ENCODE measurements around the gene BBLN.

Gene BBLN

GRCh38 chr9:128191406-128192046 is 31.5 kb downstream of the BBLN start, which contains the start of gene CIZ1:
Gene CIZ1, minus strand, starts transcription at chr9:128191572. Its CDS starts 715 bp downstream, at chr9:128190857.
- DNase-seq (ENCODE audit: low read depth) = peak; percentile 64

DNA sequence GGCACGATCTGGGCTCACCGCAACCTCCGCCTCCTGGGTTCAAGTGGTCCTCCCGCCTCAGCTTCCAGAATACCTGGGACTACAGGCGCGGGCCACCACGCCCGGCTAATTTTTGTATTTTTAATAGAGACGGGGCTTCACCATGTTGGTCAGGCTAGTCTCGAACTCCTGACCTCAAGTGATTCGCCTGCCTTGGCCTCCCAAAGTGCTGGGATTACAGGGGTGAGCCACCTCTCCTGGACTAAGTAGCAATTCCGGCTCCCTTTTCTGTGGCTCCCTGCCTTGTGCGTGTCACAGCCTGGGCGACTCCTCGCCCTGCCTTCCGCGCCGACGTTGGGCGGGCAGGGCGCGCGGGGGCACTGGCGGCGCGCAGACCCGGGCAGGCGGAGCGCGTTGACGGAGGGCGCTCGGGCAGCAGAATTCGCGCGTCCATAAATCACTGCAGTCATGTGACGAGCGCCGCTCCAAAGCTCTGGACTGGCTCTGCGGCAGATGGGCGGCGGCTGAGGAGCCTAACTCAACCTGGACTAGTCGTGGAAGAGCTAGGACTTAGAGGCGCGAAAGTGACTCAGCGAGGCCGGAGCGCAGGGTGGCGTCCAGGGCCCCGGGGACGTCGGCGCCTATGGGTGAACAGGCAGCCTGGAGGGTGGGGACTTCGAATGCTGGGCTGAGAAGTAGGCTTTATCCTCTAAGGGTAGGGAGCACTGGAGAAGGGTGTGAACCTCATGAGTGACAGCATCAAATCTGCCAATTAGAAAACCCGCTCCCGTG is 32.7 kb downstream of the BBLN start:
- DNase-seq (ENCODE audit: low read depth) = no peak

- no peak for DNase-seq (ENCODE audit: low read depth)
Measured at GRCh38 chr9:128193469-128194096, 33.5 kb downstream of the BBLN start.

DNA sequence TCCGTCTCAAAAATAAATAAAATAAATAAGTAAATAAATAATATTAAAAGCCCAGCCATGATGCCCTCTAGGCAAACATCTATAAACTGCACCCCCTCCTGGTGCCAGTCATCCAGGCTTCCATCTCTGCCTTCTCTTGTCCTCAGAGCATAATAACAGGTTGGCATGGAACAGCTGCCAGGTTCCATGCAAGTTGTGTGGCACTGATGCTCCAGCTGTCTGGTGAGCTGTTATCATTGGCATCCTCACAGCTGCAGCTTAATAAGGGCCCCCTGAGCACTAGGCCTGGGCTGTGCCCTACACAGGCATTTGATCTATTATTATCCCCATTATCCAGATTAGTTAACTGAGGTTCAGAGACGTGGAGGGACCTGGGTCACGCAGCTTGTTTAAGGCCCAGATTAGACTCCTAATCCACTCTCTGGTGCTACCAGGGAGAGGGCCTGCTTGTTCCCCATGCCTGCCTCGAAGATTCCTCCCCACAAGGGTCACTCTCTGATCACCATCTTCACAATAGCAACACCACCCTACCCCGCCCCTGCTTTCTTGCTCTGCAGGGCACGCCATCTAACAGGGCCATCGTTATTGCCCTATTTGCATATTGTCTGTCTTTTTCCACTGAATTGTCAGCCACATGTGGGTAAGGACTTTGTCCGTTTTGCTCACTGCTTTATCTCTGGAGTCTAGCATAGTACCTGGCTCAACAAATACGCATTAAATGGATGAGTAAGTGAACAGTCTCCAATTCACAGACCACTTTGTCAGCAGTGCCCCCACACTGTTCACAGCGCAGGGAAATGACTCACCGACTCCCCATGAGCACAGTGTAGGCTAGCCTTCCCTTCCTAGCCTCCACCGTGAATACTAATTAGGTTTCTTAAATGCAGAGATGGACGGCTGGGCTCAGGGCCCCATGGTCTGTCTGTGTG is 41.6 kb downstream of the BBLN start:
- no peak for DNase-seq (ENCODE audit: low read depth)

- no peak for DNase-seq (ENCODE audit: low read depth)
Measured at GRCh38 chr9:128202648-128203023, 42.6 kb downstream of the BBLN start.

DNA sequence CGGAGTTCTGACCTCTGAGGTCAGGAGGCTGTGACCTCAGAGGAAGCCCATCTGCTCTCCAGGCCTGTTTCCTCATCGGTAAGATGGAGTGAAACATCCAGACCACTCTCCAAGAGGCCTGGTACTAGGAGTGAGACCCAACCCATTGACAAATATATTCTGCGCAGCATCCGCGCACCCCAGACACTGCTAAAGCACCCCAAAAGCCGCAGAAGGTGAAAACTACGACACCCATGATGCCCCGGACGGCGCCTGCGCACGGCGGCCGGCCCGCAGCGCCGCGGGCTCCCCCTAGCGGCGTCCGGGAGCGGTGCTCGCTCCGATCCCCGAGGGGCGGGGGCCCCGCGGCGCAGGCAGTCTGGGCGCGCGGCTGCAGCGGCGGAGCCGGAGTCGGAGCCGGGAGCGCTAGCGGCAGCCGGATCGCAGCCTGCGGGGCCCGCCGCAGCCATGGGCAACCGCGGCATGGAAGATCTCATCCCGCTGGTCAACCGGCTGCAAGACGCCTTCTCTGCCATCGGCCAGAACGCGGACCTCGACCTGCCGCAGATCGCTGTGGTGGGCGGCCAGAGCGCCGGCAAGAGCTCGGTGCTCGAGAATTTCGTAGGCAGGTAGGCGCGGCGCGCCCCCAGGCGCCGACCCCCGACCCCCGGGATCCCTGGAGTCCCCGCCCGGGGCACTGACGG is 43.1 kb downstream of the BBLN start, which contains the start of gene DNM1:
TSS of gene DNM1 (plus strand) at position 356 of the 683 bp plus-strand sequence. CDS start at position 448, 92 bp downstream.
- DNase-seq (ENCODE audit: low read depth) = peak; percentile 57

DNA sequence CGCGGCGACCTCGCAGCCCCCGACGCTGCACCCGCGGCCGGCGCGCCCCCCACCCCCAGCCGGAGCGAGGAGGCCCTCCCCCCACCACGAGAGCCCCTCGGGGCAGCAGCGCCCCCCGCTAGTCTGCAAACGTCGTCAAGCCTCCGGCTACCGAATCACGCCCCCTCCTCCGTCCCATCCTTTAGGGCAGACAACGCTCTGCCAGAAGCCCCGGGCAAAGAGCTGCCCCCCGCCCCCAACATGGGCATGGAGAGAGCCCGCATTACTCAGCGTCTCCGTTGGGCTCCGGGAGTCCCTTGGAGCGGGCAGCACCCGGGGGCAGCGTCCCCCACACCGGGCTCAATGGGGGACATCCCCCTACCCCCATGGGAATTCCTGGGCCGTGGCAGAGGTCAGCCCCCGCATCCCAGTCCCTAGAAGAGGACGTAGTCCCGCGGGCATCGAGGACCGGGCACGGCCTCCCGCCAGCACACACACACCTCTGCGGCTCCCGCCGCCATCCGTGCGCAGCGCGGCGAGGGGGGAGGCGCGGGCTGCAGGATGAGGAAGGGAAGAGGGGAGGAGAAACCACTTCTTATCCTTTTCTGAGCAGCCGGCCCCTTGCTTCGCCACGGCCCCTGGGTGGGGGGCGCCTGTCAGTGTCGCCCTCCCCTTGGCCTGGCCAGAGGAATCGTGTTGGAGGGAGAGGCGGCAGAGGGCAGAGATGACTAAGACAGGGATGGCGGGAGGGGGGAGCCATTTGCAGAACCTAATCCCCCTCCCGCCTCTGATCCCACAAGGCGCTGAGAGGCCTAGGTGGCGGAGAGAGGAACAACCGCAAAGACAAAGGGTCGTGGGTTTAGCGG is 43.9 kb downstream of the BBLN start:
- DNase-seq (ENCODE audit: low read depth) = no peak

GRCh38 chr9:128204858-128205257 is 44.8 kb downstream of the BBLN start:
- DNase-seq (ENCODE audit: low read depth) = no peak

DNA sequence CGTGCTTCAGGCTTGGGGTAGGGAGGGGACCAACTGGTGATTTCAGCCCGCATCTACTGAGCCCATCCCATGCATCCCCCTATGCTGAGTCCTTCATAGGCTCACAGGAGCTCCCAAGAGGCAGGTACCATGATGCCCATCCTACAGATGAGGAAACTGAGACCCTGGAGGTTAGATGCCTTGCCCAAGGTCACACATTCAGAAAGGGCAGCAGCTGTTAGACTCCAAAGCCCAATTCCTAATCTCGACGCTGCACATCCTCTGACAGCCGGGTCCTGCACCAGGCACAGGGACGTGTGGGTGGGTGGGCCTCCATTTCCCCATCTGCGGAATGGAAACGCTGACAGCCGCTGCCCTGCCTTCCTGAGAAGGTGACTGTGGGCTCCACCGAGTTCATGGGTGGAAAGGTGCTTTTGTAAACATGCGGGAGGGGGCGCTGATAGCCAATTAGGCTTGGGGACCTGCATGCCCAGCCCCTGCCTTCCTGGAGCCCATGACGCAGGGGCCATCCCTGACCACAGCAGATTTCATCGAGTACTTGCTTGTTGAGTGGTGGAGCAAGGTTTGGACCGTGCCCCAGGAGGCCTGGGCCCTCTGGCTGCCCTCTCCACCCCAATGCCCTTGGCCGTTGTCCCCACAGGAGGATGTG is 45.4 kb downstream of the BBLN start:
- DNase-seq (ENCODE audit: low read depth) = no peak

DNA sequence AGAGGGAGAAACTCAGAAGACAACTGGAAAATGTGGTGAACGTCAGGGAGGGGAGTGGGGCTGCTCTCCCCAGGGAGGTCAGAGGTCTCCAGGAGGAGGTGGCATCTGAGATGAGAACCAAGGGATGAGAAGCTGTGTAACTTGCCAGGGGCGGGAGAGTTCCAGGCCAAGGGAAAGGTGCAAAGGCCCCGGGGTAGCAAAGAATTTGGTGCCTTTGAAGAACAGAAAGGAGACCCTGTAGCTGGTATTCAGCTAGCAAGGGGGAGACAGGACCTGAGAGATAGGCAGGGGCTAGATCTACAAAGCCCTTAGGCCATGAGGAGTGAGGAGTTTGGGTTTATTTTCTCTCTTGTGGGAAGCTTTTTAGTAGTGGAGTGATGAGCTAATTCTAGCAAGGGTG is 46.4 kb downstream of the BBLN start:
- no peak for DNase-seq (ENCODE audit: low read depth)

DNA sequence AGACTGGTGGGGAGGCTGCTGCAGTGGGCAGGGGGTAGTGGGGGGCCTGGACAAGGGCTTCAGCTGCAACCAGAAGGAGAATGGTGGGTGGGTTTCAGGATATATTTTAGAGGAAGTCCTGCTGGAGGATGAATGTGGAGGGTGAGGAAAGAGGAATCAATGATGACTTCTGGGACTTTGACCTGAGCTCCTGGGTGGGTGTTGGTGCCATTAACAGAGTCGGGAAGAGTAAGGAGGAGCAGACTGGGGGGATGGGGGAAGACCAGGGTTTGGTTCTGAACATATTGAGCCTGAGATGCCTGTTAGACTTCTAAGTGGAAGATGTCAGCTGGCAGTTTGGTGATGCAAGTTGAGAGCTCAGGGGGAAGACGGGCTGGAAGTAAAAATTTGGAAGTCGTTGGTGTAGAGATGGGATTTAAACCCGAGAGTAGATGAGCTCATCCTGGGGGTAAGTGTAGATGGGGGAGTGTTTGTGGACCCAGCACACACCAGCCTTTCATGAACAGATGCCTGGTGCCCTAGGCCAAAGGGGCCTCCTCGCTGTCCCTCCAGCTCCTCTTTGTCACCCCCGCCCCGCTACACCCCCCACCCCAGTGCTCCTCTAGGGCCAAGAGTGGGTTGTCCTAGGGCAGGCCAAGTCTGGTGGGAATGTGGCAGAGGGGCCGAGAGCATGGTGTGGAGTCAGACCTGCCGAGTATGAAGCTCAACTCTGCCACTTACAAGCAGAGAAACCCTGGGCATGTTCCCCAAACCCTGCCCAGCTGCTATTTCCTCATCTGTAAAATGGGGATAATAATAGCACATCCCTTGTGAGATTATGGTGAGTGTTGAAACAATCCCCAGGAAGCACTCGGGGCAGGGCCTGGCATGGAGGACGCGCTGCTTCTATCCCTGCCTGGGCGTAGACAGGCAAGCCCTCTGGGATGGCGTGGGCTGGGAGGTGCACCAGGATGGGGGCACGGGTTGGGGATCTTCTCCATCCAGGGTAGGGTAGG is 47.1 kb downstream of the BBLN start:
- DNase-seq (ENCODE audit: low read depth) = no peak

DNA sequence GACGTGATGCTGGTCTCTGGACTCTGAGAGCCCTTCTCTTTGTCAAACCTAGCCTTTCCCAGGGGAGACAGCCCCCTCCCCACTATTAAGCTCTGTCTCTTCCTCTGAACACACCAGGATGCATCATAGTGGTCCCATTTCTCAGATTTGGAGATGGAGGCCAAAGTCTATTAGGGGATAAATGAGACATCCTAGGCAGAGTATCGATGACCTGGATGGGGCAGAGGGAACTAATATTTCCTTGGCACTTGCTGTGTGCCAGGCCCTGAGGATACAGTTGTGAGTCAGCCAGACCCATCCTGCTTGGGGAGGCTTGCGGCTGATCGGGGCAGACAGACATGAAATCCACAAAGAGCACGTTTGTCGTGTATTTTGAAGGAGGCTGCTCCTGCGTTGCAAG is 48.3 kb downstream of the BBLN start:
- DNase-seq (ENCODE audit: low read depth) = no peak

DNA sequence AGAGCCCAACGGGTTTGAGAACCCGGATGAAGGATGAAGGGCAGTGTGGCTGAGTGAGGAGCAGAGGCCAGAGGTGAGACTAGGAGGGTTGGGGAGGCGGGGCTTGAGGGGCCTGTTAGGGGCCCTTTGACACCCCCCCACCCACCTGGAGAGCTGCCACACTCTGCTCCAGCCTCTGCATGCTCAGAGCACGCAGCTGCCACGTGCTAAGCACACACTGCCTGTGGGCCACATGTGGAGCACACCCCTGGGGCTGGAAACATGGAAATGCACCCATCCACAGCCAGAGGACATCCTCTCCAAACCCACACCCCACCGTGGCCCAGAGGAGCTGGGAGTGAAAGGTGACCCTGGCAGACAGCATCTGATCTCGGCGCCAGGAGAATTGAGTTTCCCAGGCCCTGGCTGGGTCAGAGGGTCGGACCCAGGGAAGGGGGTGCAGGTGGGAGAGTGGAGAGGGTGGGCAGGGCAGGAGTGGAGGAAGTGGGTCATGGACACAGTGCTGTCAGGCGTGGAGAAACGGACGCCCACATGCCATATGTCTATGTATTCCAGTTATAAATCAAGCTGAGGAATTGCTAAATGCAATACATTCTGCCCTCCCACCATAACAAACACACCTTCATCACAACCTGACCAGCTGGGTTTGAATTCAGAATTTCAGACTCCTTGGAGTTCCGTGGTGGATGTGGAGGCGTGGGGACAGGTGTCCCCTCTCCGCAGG is 49.0 kb downstream of the BBLN start:
- no peak for DNase-seq (ENCODE audit: low read depth)

- no peak for DNase-seq (ENCODE audit: low read depth)
Measured at GRCh38 chr9:128211186-128211980, 51.3 kb downstream of the BBLN start.

DNA sequence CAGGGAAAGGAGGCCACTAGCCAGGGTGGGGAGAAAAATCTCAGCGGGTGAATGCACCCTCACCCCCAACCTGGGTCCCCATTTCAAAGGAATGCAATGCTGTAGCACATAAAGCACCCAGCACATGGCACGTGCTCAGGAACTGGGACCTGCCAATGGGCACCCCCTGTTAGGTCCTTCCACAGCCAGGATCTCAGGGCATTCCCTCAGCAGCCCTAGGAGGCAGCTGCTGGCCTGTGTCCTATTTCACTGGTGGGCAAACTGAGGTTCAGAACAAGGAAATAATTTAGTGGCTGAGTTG is 51.9 kb downstream of the BBLN start:
- no peak for DNase-seq (ENCODE audit: low read depth)

Measured in stimulated activated CD8-positive, alpha-beta memory T cell treated with anti-CD3 and anti-CD28 coated beads, Interleukin-12 subunit alpha, Interleukin-12 subunit beta, amount 100 ng/mL, for 4 hours (primary cell).